Measurements from ENCODE around the gene COA6.
"Not testable (repeated sequence)": the region's sequence is repeated elsewhere in the genome, so short reads cannot be mapped to it uniquely, and the experiment has no call there.

Gene COA6

GRCh38 chr1:234396092-234396491, 22.8 kb downstream of the COA6 start:
- Histone ChIP-seq H3K4me3 (no peak overlapping the region), H3K9me3 (no peaks in the 10 kb centered on the region), H3K4me1 (no peaks in the 10 kb centered on the region), H3K27me3 (no peaks in the 10 kb centered on the region), H3K27ac (no peak overlapping the region), H3K36me3 (peaks cover 0 to 18% (median 10%) of the 10 kb centered on the region in 3 donors)
- TF ChIP-seq CTCF (IDR thresholded peaks at IDR 0.05) = no peak
- intact Hi-C loops (cut with DNase I; ENCODE audit: low total_unique reads) = no loop called here
- DNase-seq = no peak

- intact Hi-C loops (cut with DNase I; ENCODE audit: low total_unique reads) = no loop called here
- Histone ChIP-seq H3K9me3 (no peaks in the 10 kb centered on the region), H3K36me3 (peaks cover 0 to 12% (median 10%) of the 10 kb centered on the region in 3 donors), H3K4me3 (no peak overlapping the region), H3K4me1 (no peaks in the 10 kb centered on the region), H3K27ac (no peak overlapping the region), H3K27me3 (no peaks in the 10 kb centered on the region)
- no peak for TF ChIP-seq CTCF (IDR thresholded peaks at IDR 0.05)
- no peak for DNase-seq
Measured at GRCh38 chr1:234396871-234397270, 23.6 kb downstream of the COA6 start.

- no peak overlapping the region for H3K4me3 ChIP-seq
- TF ChIP-seq CTCF (IDR thresholded peaks at IDR 0.05) = no peak
- intact Hi-C loops (cut with DNase I; ENCODE audit: low total_unique reads) = no loop called here
- H3K27ac ChIP-seq = no peak overlapping the region
- no peaks in the 10 kb centered on the region for H3K27me3 ChIP-seq
- H3K4me1 ChIP-seq = no peaks in the 10 kb centered on the region
- peaks cover 0 to 6% (median 6%) of the 10 kb centered on the region in 3 donors for H3K36me3 ChIP-seq
- H3K9me3 ChIP-seq = no peaks in the 10 kb centered on the region
- no peak for DNase-seq
Measured at GRCh38 chr1:234397732-234398131, 24.5 kb downstream of the COA6 start.

- Histone ChIP-seq H3K27me3 (no peaks in the 10 kb centered on the region), H3K36me3 (no peaks in the 10 kb centered on the region), H3K4me1 (no peaks in the 10 kb centered on the region), H3K9me3 (no peaks in the 10 kb centered on the region), H3K27ac (no peak overlapping the region), H3K4me3 (no peak overlapping the region)
- TF ChIP-seq CTCF (IDR thresholded peaks at IDR 0.05) = no peak
- no peak for DNase-seq
- intact Hi-C loops (cut with DNase I; ENCODE audit: low total_unique reads) = no loop called here
Measured at GRCh38 chr1:234398849-234399381, 25.7 kb downstream of the COA6 start.

- H3K27ac ChIP-seq; H3K9me3 ChIP-seq; H3K4me3 ChIP-seq; H3K4me1 ChIP-seq; H3K27me3 ChIP-seq; DNase-seq; H3K36me3 ChIP-seq; intact Hi-C loops (cut with DNase I; ENCODE audit: low total_unique reads): not testable (repeated sequence)
Measured at GRCh38 chr1:234399515-234399914, 26.3 kb downstream of the COA6 start.

- no peaks in the 10 kb centered on the region for H3K9me3 ChIP-seq
- no peak overlapping the region for H3K4me3 ChIP-seq
- intact Hi-C loops (cut with DNase I; ENCODE audit: low total_unique reads) = no loop called here
- H3K27me3 ChIP-seq = no peaks in the 10 kb centered on the region
- peaks cover 0 to 7% (median 0%) of the 10 kb centered on the region in 3 donors for H3K36me3 ChIP-seq
- no peak for DNase-seq
- TF ChIP-seq CTCF (IDR thresholded peaks at IDR 0.05) = no peak
- H3K4me1 ChIP-seq = no peaks in the 10 kb centered on the region
- H3K27ac ChIP-seq = no peak overlapping the region
Measured at GRCh38 chr1:234400773-234401172, 27.5 kb downstream of the COA6 start.

All from tibial artery (tissue), 4 donors.